HPDE6-E6E7 (cell line): ENCODE data around the gene CBLIF.
"Not testable (repeated sequence)": the region's sequence is repeated elsewhere in the genome, so short reads cannot be mapped to it uniquely, and the experiment has no call there.

Experiments used
- DNase-seq: peaks from one replicate; pipeline ENCODE4 v3.0.0; 2011; ENCODE audit warnings: missing footprints; ENCODE audit errors: extremely low spot score

Gene CBLIF

DNA sequence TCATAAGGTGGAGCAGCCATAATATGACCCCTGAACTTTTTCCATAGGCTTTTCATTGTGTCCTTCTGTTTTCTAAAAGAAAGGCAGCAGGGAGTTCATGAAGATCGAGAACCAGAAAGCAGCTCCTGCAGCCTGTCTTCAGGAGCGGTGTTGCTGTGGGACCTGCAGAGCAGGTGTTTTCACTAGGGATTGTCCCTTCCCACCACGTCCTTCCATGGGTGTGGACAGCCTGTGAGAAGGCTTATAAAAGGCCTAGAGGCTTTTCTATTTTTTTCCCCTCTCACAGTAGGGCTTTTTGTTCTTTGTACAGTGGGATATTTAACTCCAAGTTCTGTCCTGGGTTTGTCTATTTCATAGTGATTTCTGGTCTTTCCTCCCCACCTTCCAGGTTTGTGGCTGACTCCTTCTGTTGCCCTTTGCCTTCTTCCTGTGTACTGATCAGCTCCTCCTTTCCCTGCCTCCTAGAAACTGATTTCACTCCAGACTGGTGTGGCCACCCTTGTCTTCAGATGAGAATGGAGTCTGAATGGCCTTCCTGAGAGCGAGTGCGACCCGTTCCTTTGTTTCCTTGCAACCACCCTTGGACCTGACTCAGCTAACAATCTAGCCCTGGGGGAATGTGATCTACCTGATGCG is 44.8 kb downstream of the CBLIF start:
- DNase-seq: no peak

DNA sequence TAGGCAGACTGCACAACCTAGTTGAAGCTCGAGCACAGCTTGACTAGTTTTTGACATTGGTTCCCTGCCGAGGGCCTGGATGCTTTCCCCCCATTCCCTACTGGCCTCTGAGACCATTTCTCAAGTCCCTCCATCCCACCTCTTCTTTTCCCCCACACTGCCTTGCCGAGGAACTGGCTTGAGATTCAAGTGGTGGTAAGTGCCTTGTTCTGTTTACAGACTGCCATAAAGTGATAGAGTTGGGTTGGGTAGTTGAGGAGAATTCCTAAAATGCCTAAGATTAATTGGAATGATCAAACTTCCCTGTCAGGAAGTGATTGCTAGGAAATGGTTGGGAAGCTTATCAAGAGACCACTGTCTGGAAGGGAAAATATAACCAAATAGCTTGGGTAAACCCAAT is 50.9 kb downstream of the CBLIF start:
- DNase-seq: no peak

DNA sequence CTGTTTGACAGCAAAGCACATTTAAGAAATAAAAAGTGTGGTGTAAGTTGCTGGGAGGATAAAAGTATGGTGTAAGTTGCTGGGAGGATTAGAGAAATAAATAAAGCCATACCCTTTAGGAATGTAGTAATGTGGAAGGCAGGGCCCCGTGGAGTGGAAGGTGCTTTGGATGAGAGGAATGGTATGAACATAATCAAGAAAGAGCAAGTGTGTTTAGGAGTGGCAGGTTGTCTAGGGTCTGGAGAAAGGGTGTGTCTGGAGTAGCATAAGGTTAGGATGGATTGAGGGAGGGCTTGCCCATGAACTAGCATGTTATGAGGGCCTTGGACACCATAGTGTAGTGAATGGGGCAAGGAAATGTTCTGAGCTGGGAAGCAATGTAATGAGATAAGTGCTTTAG is 52.8 kb downstream of the CBLIF start:
- no peak for DNase-seq

DNA sequence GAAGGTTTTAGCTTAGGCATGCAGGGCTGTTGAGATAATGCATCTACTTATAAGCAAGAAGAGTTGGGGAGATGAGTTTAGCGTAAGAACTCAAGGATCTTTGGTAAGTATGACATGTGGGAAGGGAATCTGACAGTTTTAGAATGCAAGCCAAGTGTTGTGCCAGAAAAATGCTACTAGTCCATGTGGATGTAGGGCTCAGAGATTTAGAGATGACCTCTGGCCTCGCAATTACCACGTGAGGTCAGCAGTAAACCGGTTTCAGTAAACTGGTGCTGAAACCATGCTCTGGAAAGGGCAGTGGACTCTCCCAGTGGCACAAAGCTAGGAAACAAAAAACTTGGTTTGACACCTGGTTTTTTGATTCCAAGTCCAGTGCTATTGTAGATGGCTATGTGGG is 53.7 kb downstream of the CBLIF start:
- no peak for DNase-seq

DNA sequence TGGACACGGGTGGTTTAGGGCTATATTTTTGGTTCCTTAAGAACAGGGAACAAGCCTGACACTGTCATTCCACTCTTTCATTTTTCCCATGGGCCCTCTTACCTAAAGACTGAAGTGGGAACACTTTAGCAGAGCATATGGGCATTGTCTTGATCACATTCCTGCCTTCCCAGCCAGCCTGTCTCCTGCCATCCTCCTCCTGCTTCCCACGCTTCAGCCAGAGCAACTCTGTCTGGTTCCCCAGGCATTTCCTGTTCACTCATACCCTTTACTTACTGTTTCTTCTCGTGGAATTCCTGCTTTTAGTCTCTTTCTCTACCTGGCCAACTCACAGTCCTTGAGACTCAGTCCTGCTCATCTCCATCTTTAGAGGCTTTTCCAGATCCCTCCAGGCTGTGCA is 57.5 kb downstream of the CBLIF start:
- DNase-seq: no peak

DNA sequence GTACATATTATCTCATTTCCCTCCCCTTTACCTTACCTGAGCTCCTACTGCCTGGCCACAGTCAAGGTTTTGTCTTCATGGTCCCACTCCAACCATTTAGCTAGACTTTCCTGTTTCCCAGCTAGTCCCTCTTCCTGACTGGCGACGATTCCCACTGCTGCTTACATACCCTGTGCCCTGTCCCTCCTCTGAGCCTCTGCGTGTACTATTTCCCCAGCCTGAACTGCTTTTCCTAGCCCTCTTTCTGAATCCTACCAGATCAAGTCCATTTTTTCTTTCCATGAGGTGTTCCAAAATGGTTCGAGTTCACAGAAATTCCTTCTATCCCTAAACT is 58.1 kb downstream of the CBLIF start:
- DNase-seq: no peak

DNA sequence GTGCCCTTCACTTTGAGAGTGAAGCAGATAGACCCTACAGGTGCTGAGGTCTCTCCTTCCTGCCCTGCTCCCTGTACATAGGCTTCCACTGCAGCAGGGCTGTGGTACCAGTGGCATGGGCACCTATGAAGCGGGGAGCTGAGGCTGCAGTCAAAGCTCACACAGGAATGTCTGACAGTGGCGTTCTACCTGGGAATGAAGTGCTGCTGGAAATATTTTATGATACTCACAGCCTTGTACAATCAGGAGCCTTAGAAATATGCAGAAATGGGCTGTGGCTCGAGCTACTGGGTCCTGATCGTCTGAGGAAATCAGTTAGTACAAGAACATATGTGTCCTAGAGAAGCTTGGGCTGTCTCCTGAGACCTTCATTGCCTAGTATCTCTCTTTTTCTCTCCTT is 59.5 kb downstream of the CBLIF start:
- DNase-seq: no peak

DNA sequence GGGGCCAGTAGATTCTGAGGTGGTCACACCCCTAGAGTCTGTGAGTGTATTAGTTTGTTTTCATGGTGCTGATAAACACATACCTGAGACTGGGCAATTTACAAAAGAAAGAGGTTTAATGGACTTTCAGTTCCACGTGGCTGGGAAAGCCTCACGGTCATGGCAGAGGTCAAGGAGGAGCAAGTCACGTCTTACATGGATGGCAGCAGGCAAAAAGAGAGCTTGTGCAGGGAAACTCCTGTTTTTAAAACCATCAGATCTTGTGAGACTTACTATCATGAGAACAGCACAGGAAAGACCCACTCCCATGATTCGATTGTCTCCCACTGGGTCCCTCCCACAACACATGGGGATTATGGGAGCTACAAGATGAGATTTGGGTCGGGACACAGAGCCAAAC is 60.9 kb downstream of the CBLIF start:
- DNase-seq: not testable (repeated sequence)

DNA sequence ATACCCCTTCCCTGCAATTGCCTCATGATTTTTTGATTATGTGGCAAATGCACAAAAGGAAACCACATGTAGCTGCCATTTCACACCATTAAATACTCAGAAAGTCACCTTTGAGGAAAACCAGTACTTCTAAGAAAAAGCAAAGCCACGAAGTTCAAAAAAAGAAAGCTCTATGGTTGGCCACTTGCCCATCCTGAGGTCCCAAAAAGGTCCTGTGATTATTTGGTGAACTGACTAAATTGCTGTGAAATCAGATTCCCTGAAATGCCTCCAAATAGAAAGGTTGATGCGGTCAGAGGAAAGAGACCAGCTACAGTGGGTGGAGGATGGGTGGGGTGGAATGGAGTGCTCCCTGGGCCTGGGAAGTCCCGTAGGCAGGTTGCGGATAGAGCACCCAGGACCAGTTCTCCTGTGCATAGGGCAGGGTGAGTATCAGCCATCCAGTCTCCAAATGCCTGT is 61.6 kb downstream of the CBLIF start:
- DNase-seq: no peak

DNA sequence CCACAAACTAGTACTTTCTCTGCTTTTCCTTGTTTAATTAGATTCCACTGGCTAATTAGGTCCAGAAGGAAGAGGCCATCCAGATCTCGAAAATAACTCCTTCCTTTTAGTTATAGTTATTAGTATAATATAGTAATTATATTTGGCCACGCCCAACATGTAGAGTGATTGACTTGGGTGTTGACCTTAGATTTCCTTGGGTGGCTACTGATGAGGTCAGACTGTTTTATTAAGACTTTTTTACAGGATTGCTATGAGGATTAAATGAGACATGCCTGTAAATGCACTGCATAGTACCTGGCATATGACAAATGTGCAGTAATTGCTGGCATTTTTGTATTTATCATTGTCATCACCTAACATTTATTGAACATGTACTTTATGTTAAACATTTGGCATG is 63.2 kb downstream of the CBLIF start:
- DNase-seq: no peak

DNA sequence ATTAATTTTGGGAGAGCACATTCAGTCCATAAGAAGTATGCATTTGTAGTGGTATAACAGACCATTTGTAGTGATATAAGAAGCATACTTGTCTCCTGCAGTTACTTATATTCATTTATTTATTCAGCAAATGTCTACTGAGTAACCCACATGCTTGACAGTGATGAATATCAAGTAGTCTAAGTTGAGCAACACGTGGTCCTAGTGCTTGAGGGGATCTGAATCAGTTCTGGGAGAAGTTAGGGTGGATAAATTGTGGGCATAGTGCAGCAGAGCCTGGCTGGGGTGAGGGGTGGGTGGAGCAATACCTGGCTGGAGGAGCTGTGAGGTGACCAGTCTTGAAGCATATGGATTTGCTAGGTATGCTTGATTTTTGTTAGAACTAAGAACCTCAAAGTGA is 65.8 kb downstream of the CBLIF start:
- DNase-seq: no peak
